ACC112 (cell line): ENCODE measurements around the gene CNNM3.

Experiments
- H2AFZ ChIP-seq: fragments of 200-600 bp; sonication (generic); one replicate; pipeline ENCODE4 v1.6.0; 2017; ENCODE audit warnings: antibody characterized with exemption, low read length; ENCODE audit not compliant: unreplicated experiment
- H3K27ac ChIP-seq: fragments of 200-600 bp; sonication (generic); 2 replicates; pipeline ENCODE4 v1.5.1; 2014; ENCODE audit warnings: low read depth, mild to moderate bottlenecking, antibody characterized with exemption, low read length, moderate library complexity
- H3K27me3 ChIP-seq: fragments of 200-600 bp; sonication (generic); 2 replicates; pipeline ENCODE4 v1.6.1; 2014; ENCODE audit warnings: mild to moderate bottlenecking, antibody characterized with exemption, low read length, moderate library complexity, mixed read lengths; ENCODE audit not compliant: insufficient read depth
- H3K36me3 ChIP-seq: fragments of 200-600 bp; sonication (generic); 2 replicates; pipeline ENCODE4 v1.6.1; 2016; ENCODE audit warnings: mild to moderate bottlenecking, antibody characterized with exemption, low read length, moderate library complexity, mixed read lengths; ENCODE audit not compliant: insufficient read depth
- H3K4me1 ChIP-seq: fragments of 200-600 bp; sonication (generic); one replicate; pipeline ENCODE4 v1.6.1; 2016; ENCODE audit warnings: low read length, mixed read lengths; ENCODE audit not compliant: insufficient read depth, unreplicated experiment, control insufficient read depth
- H3K4me3 ChIP-seq: fragments of 200-600 bp; sonication (generic); 2 replicates; pipeline ENCODE4 v1.5.1; 2014; ENCODE audit warnings: mild to moderate bottlenecking, low read depth, low read length
- H3K79me2 ChIP-seq: fragments of 200-600 bp; sonication (generic); one replicate; pipeline ENCODE4 v1.6.0; 2016; ENCODE audit warnings: low read length; ENCODE audit not compliant: control insufficient read depth, unreplicated experiment, insufficient read depth

CNNM3 gene

GRCh38 chr2:96819876-96820511, 3.9 kb downstream of the CNNM3 start:
- Histone ChIP-seq H3K4me3 (no peak overlapping the region), H3K4me1 (peaks cover 10% of the 10 kb centered on the region), H3K27ac (no peak overlapping the region), H2AFZ (no peak overlapping the region), H3K79me2 (no peaks in the 10 kb centered on the region), H3K27me3 (no peaks in the 10 kb centered on the region), H3K36me3 (no peaks in the 10 kb centered on the region)

DNA sequence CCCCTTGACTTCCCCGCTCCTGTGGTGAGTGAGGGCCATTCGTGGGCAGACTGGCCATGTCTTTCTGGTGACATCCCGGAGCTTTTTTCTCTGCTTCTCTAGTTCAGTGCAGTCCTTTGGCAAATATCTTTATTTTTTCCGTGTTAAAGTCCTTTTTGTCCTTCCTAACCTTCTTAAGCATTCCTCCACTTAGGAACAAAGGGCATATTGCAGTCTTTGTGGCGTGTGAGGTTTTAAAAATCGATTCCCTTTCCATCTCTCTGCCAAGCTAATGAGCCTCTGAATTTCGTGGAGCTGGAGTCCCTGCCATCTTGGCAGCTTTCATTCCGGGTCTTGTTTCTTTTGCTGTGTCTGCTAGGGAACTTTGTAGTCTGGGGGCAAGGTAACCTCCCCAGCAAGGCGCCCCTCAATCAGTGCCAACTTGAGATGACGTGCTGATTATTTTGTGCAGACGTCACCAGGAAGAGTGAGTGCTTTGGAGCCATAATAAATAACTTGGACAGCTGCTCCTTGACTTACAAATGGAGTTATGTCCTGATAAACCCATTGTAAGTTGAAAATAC, 5.1 kb downstream of the CNNM3 start:
- Histone ChIP-seq H3K27ac (no peak overlapping the region), H3K4me3 (no peak overlapping the region), H3K4me1 (peaks cover 7% of the 10 kb centered on the region), H3K79me2 (no peaks in the 10 kb centered on the region), H3K36me3 (no peaks in the 10 kb centered on the region), H3K27me3 (no peaks in the 10 kb centered on the region), H2AFZ (no peak overlapping the region)

DNA sequence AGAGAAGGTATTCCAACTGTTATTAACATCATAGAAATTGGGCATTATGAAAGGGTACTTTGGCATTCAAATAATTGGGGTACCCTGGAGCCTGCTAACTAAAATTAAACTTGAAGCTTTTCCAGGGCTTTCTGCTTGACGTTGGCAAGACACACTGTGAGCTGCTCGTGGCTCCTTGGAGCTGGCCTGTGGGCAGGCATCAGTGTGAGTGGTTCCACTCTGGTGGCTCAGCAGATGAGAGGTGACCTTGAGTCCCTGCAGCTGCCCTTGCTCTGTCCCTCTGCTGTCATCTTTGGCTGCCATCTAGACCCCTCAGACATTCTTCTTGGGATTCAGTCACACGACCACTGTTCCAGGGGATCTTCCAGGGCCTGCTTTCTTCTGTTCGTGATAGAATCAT, 6.7 kb downstream of the CNNM3 start:
- H3K27ac ChIP-seq: no peak overlapping the region
- no peaks in the 10 kb centered on the region for H3K79me2 ChIP-seq
- no peaks in the 10 kb centered on the region for H3K4me1 ChIP-seq
- no peak overlapping the region for H3K4me3 ChIP-seq
- no peaks in the 10 kb centered on the region for H3K27me3 ChIP-seq
- H2AFZ ChIP-seq: no peak overlapping the region
- no peaks in the 10 kb centered on the region for H3K36me3 ChIP-seq

- Histone ChIP-seq H2AFZ (no peak overlapping the region), H3K27ac (no peak overlapping the region), H3K4me3 (no peak overlapping the region), H3K79me2 (no peaks in the 10 kb centered on the region), H3K27me3 (no peaks in the 10 kb centered on the region), H3K36me3 (no peaks in the 10 kb centered on the region), H3K4me1 (no peaks in the 10 kb centered on the region)
Measured at GRCh38 chr2:96823198-96823597, 7.1 kb downstream of the CNNM3 start.

DNA sequence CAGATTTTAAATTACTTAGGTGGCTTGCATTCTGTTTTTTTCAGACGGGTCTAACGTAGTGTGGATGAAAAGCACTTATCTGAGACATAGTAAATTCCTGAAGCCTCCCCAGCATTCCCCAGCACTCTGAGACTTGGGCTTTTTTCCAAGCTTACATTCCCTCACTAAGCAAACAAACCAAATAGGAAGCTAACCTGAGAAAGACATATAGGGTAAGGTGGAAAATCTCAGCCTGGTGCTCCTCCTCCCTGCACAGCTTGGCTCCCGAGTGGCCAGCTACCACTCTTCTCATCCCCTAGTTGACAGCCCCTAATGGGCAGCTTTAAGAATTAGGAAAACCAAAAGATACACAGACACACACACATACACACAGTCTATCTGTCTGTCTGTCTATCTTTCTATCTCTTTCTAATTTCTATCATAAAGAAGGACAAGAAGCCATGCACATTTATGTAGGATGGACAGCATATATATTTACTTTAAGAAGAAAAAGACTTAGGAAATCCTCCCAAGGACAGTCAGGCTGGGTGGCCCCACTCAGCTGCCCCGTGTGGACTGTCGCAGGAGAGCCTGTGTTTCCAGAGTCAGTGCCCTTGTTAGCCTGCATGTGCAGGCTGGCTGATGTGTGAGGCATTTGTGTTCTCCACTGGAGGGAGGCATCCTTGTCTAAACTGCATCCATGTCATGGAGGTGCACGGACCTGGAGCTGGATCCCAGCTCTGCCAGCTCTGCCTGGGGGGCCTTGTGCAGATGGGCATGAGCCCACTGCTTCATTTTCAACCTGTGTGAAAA, 8.2 kb downstream of the CNNM3 start:
- Histone ChIP-seq H3K36me3 (no peaks in the 10 kb centered on the region), H3K4me3 (no peak overlapping the region), H3K27ac (no peak overlapping the region), H3K27me3 (no peaks in the 10 kb centered on the region), H3K79me2 (no peaks in the 10 kb centered on the region), H3K4me1 (no peaks in the 10 kb centered on the region), H2AFZ (no peak overlapping the region)

DNA sequence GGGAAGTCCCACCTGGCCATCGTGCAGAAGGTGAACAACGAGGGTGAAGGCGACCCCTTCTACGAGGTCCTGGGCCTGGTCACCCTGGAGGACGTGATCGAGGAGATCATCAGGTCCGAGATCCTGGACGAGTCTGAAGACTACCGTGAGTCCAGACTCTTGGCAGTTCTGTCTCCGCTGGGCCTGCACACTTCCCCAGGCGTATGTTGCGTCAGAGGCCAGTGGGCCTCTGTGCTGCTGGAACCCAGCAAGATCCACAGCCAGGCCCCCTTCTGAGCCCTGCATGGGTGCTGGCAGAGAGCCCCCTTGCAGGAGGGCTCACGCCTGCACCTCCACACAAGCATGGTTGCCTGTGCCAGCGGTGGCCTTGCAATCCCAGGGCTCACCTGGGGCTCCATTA, 9.0 kb downstream of the CNNM3 start:
- Histone ChIP-seq H3K4me3 (no peak overlapping the region), H3K79me2 (no peaks in the 10 kb centered on the region), H3K27me3 (no peaks in the 10 kb centered on the region), H3K4me1 (no peaks in the 10 kb centered on the region), H2AFZ (no peak overlapping the region), H3K27ac (no peak overlapping the region), H3K36me3 (no peaks in the 10 kb centered on the region)

DNA sequence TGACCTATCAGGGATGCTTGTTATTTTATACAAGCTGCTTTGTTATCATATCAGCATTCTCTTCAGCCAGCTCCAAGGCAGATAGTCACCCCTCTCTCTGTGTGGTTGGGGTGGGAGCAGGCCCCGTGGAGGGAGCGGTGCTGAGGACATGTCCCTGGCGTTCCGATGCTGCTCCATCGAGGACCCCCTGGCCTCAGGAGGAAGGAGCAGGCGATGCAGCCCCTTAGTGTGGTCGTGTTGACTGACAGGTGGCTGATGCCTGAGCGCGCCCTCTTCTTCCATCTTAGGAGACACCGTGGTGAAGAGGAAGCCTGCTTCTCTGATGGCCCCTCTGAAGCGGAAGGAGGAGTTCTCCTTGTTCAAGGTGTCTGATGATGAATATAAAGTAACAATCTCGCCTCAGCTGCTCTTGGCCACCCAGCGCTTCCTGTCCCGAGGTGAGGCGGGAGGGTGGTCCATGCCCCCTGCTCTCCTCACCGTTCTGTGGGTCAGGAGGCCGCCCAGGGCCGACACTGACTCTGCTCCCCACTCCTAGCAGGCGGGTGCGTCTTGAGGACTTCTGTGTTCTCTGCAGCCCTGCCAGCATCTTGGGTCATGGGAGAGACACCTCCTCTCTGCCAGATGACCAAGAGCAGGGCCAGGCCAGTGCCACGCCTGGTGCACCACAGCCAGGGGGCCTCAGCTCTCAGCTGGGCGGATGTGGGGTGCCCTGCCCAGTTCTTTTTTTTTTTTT, 10.6 kb downstream of the CNNM3 start:
- no peak overlapping the region for H2AFZ ChIP-seq
- H3K27ac ChIP-seq: no peak overlapping the region
- no peaks in the 10 kb centered on the region for H3K27me3 ChIP-seq
- H3K79me2 ChIP-seq: no peaks in the 10 kb centered on the region
- H3K36me3 ChIP-seq: no peaks in the 10 kb centered on the region
- no peaks in the 10 kb centered on the region for H3K4me1 ChIP-seq
- no peak overlapping the region for H3K4me3 ChIP-seq

DNA sequence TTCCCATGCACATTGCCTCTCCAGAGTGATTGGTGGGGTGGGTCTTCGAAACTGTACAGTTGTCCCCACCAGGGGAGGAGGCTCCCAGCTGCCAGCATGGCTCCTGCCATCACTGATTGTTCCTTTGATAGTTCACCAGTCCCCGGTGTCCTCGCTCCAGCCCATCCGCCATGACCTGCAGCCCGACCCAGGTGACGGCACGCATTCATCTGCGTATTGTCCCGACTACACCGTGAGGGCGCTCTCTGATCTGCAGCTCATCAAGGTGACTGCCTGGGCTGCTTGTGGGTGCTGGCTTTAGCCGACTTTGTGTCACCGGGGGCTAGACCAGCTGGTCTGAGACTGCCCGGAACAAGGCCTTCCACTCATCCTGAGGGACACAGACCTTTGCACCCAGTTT, 12.4 kb downstream of the CNNM3 start:
- Histone ChIP-seq H3K79me2 (no peaks in the 10 kb centered on the region), H3K4me3 (no peak overlapping the region), H2AFZ (no peak overlapping the region), H3K4me1 (no peaks in the 10 kb centered on the region), H3K27me3 (no peaks in the 10 kb centered on the region), H3K27ac (no peak overlapping the region), H3K36me3 (no peaks in the 10 kb centered on the region)

GRCh38 chr2:96828874-96829273, 12.8 kb downstream of the CNNM3 start:
- Histone ChIP-seq H3K79me2 (no peaks in the 10 kb centered on the region), H3K27me3 (no peaks in the 10 kb centered on the region), H3K4me1 (no peaks in the 10 kb centered on the region), H2AFZ (no peak overlapping the region), H3K27ac (no peak overlapping the region), H3K4me3 (no peak overlapping the region), H3K36me3 (no peaks in the 10 kb centered on the region)

GRCh38 chr2:96830044-96830562, 14.0 kb downstream of the CNNM3 start:
- Histone ChIP-seq H2AFZ (no peak overlapping the region), H3K79me2 (no peaks in the 10 kb centered on the region), H3K4me3 (no peak overlapping the region), H3K36me3 (no peaks in the 10 kb centered on the region), H3K27ac (no peak overlapping the region), H3K4me1 (no peaks in the 10 kb centered on the region), H3K27me3 (no peaks in the 10 kb centered on the region)
